NCI-H526 treated with DMSO at 0.1 percent for 48 hours (cell line): ENCODE data around the gene LIN52.
A peak's percentile ranks its signal among the peaks of the same experiment; 100 is the strongest.

Source experiments
- DNase-seq: peaks from one replicate; lab custom pipeline; 2025; lab: John Stamatoyannopoulos, UW

Gene LIN52, protein sequence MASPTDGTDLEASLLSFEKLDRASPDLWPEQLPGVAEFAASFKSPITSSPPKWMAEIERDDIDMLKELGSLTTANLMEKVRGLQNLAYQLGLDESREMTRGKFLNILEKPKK

DNA sequence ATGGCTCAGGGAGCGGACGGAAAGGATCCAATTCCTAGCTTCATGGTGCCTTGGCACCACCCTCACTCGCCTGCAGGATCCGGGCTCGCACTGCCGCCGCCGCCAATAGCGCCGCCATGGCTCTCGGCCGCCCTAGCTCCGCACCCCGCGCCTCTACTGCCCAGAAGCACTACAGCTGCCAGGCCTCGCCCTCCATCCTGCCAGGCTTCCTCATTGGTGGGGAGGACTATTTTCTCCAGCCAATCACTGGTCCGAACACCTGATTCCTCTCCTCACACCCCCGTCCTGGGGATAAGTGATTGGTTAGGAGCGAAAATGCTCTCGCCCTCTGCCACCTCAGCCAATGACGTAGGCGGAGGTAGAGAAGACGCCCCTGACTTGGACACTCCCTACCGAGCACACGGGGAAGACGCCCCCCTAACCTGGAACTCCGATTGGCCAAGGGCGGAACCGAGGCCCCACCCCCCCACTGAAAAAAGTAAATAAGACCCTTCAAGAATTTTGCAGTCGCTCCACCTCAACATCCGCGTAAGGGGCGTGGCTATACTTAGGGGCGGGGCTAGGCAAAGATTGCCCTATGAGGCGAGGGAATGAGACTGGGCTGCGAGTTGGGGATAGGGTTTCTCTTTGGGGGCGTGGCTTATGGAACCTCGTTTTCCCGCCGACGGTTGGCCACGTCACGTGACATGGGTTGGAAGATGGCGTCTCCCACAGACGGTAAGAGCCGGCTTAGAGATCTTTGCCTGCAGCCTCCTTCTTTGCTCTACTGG lies at the start of gene LIN52, which contains the start of gene ALDH6A1:
LIN52 (plus strand) TSS at position 680 of the 770 bp plus-strand sequence; CDS start at position 699, 19 bp downstream.
ALDH6A1 (minus strand) TSS at position 177 of the 770 bp plus-strand sequence; CDS start at position 118, 59 bp downstream.
- DNase-seq = peak; percentile 99

DNA sequence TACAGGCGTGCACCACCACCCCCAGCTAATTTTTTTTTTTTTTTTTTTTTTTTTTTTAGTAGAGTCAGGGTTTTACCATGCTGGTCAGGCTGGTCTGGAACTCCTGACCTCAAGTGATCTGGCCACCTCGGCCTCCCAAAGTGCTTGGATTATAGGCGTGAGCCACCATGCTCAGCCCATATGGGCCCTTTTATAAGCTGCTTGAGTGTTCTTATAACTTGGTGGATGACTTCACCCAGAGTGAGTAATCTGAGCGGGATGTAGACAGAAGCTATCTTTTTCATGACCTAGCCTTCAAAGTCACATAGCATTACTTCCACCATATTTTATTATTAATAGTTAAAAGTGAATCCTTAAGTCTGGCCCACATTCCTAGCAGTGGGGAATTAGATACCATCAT lies 49.2 kb upstream of the LIN52 start:
- DNase-seq = no peak

DNA sequence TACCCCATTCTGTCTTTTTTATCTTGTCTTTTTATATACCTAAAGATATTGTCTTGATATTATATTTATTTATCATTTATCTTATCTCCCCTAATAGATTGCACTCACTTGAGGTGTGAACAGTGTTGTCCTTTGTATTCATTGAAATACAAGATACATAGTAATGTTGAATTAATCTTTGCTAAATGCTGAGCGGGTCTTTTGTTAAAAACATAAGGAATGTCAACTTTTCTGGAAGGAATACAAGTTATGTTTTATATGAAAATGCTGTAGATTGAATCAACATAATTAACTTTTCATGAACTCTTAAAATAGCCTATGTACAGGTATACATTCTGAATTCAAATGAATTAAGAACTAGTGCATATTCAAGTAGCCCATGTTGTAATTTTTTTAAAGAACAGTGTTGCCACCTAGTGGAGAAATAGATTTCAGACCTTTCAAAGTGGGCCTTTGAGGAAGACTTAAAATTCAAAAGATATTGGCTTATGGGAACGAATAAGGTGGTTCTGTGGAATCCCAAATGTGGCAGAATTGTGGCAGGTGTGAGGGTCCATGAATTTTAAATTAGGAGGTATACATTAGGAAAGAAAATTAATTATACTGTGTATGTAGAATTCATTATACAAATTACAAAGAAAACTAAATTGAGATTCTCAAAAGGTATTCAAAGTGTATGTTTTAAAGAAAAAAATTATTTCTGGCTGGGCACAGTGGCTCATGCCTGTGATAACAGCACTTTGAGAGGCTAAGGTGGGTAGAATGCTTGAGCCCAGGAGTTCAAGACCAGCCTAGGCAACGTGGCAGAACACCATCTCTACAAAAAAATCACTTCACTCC lies 46.5 kb upstream of the LIN52 start:
- DNase-seq = peak; percentile 37

DNA sequence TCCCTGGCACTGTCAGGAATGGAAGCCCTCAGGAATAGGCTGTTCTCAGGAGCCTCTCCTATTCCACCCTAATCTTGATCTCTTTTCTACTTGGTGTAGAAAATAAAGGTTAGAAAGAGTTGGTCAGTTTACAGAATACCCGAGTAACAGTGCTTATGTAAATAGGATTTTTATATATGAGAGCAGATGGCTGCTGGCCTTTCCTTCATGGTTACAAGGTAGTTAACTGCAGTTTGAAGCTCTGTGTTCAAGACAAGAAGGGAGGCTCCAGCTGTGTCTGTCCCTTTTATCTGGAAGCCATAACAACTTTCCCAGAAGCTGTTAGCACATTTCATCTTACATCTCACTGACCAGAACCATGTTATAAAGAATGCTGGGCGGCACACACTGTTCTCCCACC lies 42.5 kb upstream of the LIN52 start:
- no peak for DNase-seq

DNA sequence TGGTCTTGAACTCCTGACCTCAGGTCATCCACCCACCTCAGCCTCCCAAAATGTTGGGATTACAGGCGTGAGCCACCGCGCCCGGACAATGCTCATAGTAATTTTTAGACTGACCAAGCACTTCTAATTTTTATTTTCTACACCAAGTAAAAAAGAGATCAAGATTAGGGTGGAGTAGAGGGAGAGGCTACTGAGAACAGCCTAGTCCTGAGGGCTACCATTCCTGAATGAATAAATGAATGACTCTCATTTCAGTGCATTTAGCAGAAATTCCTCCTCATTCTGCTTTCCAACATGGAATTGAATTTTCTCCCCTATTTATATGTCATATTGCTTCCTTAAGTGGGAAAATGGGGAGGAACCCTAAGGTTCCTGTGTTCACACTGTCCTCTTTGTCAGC lies 39.2 kb upstream of the LIN52 start:
- DNase-seq = no peak

DNA sequence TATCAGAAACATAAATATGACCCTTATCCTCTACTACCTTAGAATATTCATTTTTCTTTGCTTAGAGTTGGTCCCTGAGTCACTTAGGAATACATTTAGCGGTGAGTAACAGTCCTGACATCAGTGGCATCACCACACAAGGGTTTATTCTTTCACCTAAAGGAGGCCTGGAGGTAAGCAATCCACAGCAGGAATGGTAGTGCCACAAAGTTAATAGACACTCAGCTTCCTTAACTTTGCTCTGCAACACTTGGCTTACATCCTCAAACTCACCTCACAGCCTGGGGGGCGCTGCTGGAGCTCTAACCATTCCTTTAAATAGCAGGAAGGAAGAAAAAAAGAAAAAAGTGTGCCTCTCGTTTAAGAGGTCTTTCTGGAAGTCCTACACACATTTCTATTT lies 36.5 kb upstream of the LIN52 start:
- no peak for DNase-seq

DNA sequence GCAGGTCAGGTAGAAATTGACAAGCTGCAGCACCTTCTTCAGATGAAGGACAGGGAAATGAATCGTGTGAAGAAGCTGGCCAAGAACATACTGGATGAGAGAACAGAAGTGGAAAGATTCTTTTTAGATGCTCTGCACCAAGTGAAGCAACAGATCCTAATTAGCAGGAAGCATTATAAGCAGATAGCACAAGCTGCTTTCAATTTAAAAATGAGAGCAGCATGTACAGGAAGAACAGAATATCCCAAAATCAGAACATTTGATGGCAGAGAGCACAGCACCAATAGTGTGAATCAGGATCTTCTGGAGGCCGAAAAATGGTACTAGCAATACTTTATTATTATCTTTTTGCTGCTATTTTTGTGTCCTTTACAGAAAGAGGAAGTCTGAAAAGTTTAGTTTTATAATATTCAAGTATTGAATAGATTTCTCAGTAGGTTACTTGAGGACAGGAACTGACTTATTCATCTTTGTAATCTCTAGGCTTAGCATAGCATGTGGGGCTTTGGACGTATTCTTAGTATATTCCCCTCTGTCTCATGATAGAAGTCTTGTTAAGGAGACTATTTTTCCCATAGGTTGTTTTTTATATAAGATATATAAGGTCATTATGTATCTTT lies 34.8 kb upstream of the LIN52 start:
- DNase-seq = no peak

DNA sequence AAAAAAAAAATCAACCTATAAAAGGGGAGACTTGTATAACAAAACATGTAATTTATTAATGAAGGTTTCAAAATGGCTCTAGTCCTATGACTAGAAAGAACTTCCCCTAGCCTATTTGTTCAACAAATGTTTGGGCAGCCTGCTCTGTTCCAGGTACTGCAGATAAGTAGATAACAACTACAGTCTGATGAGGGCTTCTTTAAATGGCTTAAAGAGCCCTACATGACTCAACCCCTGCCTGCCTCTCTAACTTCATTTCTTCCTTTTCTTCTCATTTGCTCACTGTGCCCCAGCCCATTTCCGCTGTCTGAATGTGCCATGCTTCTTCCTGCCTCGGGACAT lies 22.0 kb upstream of the LIN52 start:
- DNase-seq = no peak

DNA sequence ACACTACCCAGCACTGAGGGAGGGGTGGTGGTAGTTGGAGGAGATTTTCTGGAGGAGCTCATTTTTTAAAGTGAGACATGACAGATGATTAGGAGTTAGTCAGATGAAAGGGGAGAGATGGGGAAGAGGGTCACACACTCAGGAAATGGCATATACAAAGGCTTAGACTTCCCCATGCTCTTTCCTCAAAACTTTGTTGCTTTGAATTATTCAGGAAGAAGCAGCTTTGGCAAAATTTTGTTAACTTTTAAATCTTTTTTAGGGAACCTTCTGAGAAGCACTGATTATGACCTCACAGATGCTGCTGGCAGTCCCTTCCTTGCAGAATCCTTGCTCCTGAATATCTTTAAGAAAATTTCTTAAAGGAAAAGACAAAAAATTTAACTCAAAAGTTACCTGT lies 20.3 kb upstream of the LIN52 start:
- no peak for DNase-seq

DNA sequence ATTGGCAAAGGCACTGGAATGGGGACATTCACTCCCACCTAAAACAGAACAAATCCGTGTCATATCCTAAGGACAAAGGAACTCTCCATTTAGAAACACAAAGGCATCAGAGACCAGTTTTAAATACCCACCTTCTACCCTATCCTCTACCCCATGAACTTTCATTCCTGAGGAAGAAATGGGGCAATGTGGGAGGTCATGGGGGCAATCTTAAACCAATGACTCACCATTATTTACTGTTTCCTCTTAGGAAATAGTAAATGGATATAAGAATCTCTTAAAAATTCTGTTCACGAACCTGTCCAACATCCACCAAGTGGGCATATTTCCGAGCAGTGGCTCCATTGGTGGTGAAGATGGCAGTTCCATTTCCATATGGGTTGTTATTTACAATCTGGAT lies 19.9 kb upstream of the LIN52 start:
- no peak for DNase-seq

DNA sequence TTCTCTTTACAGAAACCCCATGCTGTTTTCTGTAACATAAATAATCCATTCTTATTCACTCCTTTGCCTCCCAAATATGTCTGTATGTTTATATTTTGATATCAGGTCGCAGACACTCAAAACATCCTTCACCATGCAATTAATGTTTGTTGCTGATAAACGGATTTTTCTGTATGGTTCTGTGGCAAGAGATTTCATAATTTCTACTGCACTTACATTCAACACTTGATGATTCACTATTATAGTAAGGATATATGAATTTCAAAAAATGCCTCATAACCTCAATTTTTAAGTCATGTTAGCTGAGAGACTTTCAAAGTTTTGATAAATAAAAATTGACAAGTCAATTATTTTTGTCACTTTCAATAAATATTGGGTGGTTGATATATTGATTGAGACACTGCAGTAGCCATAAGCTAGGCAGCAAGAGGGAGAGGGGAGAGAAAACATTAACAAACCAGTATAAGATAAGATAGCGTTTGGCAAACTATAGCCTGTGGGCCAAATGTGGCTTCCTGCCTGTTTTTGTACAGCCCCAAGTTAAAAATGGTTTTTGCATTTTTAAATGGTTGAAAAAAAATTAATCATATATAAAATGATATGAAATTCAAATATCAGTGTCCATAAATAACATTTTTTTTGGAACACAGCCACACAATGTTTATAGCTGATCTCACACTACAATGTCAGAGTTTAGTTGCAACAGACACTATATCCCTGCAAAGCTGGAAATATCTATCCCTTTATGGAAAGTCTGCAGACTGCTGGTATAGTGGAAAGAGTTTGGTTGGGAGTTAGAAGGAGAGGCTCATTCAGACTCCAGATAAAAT lies 18.8 kb upstream of the LIN52 start:
- DNase-seq = no peak

DNA sequence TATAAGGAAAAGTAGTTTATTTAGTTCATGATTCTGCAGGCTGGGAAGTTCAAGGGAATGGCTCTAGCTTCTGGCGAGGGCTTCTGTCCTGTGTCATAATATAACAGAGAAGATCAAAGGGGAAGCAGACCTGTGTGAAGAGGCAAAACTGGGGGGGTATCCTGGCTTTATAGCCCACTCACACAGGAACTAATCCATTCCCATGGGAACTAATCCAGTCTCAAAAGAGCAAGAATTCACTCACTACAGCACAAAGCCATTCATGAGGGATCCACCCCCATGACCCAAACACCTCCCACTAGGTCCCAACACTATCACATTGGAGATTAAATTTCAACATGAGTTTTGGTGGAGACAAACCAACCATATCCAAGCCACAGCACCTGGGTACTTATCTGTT lies 7.4 kb upstream of the LIN52 start:
- no peak for DNase-seq

DNA sequence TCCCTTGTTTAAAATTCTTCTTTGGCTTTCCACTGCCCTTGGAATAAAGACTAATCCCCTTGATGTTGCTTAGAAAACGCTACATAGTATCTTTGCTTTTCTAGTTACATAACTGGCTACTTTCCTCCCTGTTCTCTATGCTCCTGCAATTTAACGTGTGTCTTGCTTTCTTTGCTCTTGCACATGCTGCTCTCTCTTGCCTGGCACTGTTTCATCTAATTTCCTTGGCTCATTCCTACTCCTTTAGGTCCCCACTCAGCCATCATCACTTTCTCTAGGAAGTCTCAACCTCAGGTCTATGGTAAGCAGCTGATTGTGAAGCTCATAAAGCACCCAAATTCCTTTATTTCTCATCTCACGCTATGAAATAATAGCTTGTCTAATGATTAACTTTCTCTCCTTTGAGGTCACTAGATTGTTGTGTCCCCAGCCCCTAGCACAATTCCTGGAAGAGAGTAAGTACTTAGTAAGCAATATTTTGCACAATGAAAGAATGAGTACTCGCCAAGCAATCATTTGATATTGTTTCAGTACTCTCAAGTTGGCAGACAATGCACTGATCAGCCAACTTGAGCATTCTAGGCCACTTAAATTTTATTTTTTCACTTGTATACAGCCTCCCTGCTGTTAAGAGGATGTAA lies 3.8 kb upstream of the LIN52 start:
- no peak for DNase-seq

DNA sequence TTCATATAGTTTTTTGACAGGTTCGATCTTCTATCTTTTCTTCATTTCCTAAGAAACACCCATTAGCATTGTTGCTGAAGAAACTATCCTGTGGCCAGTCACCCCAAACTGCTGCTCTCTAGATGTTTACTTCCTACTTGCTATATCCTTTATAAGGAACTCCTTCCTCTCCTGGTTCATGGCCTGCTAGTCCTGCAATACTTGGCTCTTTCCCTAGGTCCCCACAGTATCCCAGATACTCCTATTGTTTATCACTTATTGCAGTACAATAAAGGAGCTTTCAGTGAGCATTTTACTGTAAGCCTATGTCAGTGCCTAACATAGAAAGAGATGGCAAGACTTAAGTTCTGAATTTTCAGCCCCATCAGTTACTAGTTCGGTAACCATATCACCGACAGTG lies 3.3 kb upstream of the LIN52 start:
- DNase-seq = no peak

DNA sequence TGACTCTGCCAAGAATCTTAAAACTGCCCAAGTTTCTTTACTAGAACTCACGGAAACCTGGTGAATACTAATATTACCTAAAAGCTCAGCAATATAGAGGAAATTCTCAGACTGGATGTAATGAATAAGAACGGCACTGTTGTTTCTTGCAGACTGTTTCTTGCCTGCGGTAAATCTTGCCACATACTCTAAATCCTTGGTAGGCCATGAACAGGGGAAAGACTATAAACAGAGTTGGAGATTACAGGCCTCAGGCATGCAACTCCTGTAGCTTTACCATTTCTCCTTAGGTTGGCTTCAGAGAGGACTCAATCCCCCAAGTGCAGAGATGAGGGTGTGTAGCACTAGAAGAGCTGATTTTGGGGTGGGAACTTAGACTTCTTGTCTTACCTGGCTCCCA lies 1.6 kb upstream of the LIN52 start:
- DNase-seq = no peak

DNA sequence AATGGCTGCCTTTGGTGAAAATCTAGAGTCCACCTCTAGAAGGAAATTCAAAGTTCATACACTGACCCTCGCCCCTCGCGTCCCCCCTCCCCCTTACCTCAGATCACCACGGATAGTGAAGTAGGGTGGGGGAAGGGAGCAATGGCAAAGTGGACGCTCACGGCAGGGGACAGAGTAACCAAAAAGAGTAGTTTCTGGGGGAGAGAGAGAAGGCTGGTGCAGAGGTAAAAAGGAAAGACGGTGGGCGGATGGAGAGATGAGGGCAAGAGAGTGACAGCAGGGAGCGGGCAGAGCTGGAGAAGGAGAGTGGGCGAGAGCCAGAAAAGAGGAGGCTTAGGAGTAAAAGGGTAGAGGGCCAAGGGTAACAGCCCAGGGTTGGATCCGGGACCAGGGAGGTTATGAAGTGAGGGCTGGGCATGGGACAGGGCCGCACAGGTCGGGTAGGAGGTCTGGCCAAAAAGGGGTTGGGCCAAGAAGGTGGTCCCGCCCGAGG lies 926 bp upstream of the LIN52 start:
- DNase-seq = no peak

DNA sequence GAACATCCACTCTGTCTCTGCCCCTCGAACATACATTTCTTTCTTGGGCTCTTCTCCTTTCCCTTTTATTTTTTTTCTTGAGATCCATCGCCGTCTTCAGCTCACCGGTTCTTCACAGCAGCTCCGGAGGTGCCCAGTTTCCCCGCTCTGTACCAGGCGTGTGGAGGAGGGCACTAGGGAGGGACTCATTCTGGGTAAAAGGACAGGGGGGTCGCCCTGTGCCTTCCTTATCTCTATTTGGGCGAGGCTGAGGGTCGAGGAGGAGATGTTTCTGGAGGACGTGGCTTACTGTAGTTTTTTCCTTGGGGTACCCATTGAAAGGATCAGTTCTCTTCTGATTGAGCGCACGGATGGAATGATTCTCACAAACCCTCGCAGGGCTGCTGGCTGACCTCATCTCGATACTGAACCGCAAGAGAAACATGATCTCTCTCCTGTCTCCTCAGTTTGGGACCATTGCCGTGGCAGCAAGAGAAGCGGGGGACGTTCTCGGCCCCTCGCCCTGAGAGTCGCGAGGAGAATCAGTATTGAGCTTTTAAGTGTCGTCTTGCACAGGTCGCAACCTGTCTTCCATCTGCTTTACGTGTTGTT lies 386 bp downstream of the LIN52 start:
- no peak for DNase-seq

DNA sequence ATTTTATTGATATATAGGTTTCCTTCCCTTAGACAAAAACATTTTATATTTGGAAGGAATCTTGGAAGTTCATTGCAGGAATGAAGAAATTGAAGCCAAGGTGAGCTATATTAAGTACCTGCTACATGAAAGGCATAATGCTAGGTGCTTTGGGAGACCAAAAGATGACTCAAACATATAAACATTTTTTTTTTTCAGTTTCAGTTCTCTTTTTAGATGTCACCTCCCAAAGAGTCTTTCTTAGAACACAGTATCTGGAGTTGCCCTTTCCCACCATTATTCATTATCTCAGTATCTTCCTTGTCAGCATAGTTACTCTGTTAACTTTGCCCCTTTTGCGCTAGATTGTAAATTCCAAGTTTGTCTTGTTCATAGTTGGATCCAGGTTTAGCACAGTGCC lies 1.1 kb downstream of the LIN52 start:
- DNase-seq = no peak

DNA sequence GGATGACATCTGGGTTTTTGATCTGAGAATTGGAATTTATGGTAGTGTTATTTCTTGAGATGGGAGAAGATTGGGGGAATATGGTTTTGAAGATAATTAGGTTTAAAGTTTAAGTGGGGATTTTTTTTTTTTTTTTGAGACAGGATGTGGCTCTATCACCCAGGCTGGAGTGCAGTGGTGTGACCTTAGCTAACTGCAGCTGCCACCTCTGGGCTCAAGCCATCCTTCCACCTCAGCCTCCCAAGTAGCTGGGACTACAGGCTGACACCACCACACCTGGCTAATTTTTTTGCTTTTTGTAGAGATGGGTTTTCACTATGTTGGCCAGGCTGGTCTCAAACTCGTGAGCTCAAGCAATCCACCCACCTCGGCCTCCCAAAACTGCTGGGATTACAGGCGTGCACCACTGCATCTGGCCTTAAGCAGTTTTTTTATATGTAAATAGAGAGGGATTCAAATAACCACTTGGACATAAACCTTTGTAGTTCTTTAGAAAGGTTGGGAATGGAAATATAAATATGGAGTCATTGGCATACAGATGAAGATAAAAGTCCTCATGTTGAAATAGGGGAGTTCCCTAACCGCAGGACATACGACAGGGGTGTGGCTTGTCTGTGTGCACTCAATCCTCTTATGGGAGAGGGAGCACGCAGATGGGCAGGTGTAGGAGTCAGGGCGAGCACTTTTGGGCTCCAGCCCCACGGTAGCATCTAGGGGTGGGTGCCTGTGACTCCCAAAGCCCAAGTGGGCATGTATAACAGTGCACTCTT lies 4.7 kb downstream of the LIN52 start:
- DNase-seq = no peak

DNA sequence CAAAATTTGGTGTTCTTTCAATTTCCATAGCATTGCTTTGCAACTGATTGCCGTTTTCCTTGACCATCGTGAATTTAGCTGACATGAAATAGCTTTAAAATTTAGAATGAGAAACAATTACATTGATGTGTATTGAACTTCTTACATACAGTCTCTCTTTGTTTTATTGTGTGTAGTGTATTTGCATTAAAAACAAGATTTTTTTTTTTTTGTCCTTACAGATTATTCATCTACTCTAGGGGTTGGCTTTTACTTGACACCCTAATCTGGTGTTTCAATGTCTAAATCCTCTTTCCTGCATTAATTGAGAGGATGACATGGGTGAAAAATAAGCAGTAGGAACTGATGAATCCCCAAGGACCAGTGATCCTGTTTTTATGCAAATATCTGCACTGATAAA lies 20.6 kb downstream of the LIN52 start:
- no peak for DNase-seq
